Mesenchymal stem cell (in vitro differentiated cells and primary cell): Measurements from ENCODE around the gene NBPF20.
"Not testable (repeated sequence)": the region's sequence is repeated elsewhere in the genome, so short reads cannot be mapped to it uniquely, and the experiment has no call there.

Experiments
- DNase-seq: peaks from one replicate; pipeline ENCODE4 v3.0.0-alpha.2; 2013
- H2AFZ ChIP-seq: one replicate; pipeline ENCODE4 v1.6.1; 2013; ENCODE audit warnings: low read depth, mild to moderate bottlenecking, control low read depth, inconsistent platforms, low read length, moderate library complexity
- H2AK5ac ChIP-seq: 2 replicates; pipeline ENCODE4 v1.6.1; 2013; ENCODE audit warnings: low read length, moderate library complexity, mild to moderate bottlenecking, inconsistent platforms; ENCODE audit not compliant: severe bottlenecking
- H2BK120ac ChIP-seq: one replicate; pipeline ENCODE4 v1.6.1; 2013; ENCODE audit warnings: low read depth, mild to moderate bottlenecking, inconsistent platforms, low read length, moderate library complexity
- H2BK12ac ChIP-seq, 2 experiments: one replicate each; pipeline ENCODE4 v1.6.1; 2013; ENCODE audit warnings: inconsistent platforms in 2 of 2, low read length in 2 of 2, mild to moderate bottlenecking in 2 of 2, moderate library complexity in 2 of 2, control low read depth in 1 of 2
- H2BK15ac ChIP-seq: one replicate; pipeline ENCODE4 v1.6.1; 2013; ENCODE audit warnings: mild to moderate bottlenecking, low read depth, inconsistent platforms; ENCODE audit not compliant: poor library complexity, severe bottlenecking
- H2BK5ac ChIP-seq: 2 replicates; pipeline ENCODE4 v1.6.1; 2013; ENCODE audit warnings: low read depth, mild to moderate bottlenecking, low read length, control low read depth, inconsistent platforms; ENCODE audit not compliant: poor library complexity, severe bottlenecking
- H3K14ac ChIP-seq, 2 experiments: one replicate each; pipeline ENCODE4 v1.6.1; 2013; ENCODE audit warnings: inconsistent platforms in 2 of 2, low read length in 2 of 2, control low read depth in 1 of 2, mild to moderate bottlenecking in 1 of 2, moderate library complexity in 1 of 2
- H3K18ac ChIP-seq, 2 experiments: one replicate each; pipeline ENCODE4 v1.6.1; 2013; ENCODE audit warnings: inconsistent platforms in 2 of 2, low read length in 2 of 2, control low read depth in 1 of 2, low read depth in 1 of 2, mild to moderate bottlenecking in 1 of 2
- H3K23ac ChIP-seq, 2 experiments: one replicate each; pipeline ENCODE4 v1.6.1; 2013; ENCODE audit warnings: inconsistent platforms in 2 of 2, low read length in 2 of 2, mild to moderate bottlenecking in 2 of 2, moderate library complexity in 2 of 2, control low read depth in 1 of 2
- H3K27ac ChIP-seq: 2 replicates; pipeline ENCODE4 v1.5.1; 2013; ENCODE audit warnings: mild to moderate bottlenecking, moderate library complexity, low read length, control low read depth, inconsistent platforms; ENCODE audit not compliant: poor library complexity, severe bottlenecking
- H3K27me3 ChIP-seq, 2 experiments: 2 replicates each; pipeline versions ENCODE4 v1.6.1 to v1.7.0; 2013; ENCODE audit warnings: low read length in 2 of 2, mild to moderate bottlenecking in 2 of 2, moderate library complexity in 2 of 2, control low read depth in 1 of 2, inconsistent platforms in 1 of 2; ENCODE audit not compliant: control insufficient read depth in 1 of 2, insufficient read depth in 1 of 2
- H3K36me3 ChIP-seq, 2 experiments: 2 replicates each; pipeline versions ENCODE4 v1.6.1 to v1.7.0; 2013; ENCODE audit warnings: low read length in 2 of 2, control low read depth in 1 of 2, inconsistent platforms in 1 of 2, low read depth in 1 of 2, mild to moderate bottlenecking in 1 of 2; ENCODE audit not compliant: insufficient read depth in 2 of 2, control insufficient read depth in 1 of 2
- H3K4ac ChIP-seq, 2 experiments: one replicate each; pipeline ENCODE4 v1.6.1; 2013; ENCODE audit warnings: inconsistent platforms in 2 of 2, low read length in 2 of 2, mild to moderate bottlenecking in 2 of 2, moderate library complexity in 2 of 2, control low read depth in 1 of 2, low read depth in 1 of 2
- H3K4me1 ChIP-seq: 2 replicates; pipeline ENCODE4 v1.6.1; 2013; ENCODE audit warnings: low read depth, low read length, control low read depth; ENCODE audit not compliant: control insufficient read depth, insufficient read depth
- H3K4me2 ChIP-seq: 2 replicates; pipeline ENCODE4 v1.6.1; 2013; ENCODE audit warnings: low read length, mild to moderate bottlenecking, inconsistent platforms; ENCODE audit not compliant: poor library complexity, severe bottlenecking
- H3K4me3 ChIP-seq, 2 experiments: 2 replicates each; pipeline versions ENCODE4 v1.5.1 to v1.7.0; 2013; ENCODE audit warnings: low read length in 2 of 2, mild to moderate bottlenecking in 2 of 2, control low read depth in 1 of 2, low read depth in 1 of 2; ENCODE audit not compliant: insufficient read depth in 1 of 2
- H3K79me1 ChIP-seq: replicated peaks from 2 replicates; pipeline ENCODE4 v1.6.1; 2013; ENCODE audit warnings: mild to moderate bottlenecking, control low read depth, low read length, inconsistent platforms; ENCODE audit not compliant: poor library complexity, severe bottlenecking
- H3K9ac ChIP-seq: 2 replicates; pipeline ENCODE4 v1.7.0; 2013; ENCODE audit warnings: mild to moderate bottlenecking, low read length, moderate library complexity
- H3K9me3 ChIP-seq: 2 replicates; pipeline ENCODE4 v1.7.0; 2013; ENCODE audit warnings: mild to moderate bottlenecking, low read length; ENCODE audit not compliant: control insufficient read depth
- H4K8ac ChIP-seq: one replicate; pipeline ENCODE4 v1.6.1; 2013; ENCODE audit warnings: inconsistent platforms, mild to moderate bottlenecking, low read length, moderate library complexity
- H4K91ac ChIP-seq: one replicate; pipeline ENCODE4 v1.6.1; 2013; ENCODE audit warnings: mild to moderate bottlenecking, low read length, inconsistent platforms
- WGBS: methylation state at CpG from one replicate; pipeline ENCODE4 v1.1.7; 2013; ENCODE audit warnings: mixed read lengths; 5-methylcytosine and 5-hydroxymethylcytosine counted together
- small RNA-seq: library from polyadenylated mRNA; stranded (forward); fragments of <200 nt; extraction: miRNeasy Mini kit (QIAGEN cat#:217004); gene quantifications from one replicate; pipeline ENCODE3, GENCODE V24; 2013; ENCODE audit warnings: low read depth

Gene NBPF20

DNA sequence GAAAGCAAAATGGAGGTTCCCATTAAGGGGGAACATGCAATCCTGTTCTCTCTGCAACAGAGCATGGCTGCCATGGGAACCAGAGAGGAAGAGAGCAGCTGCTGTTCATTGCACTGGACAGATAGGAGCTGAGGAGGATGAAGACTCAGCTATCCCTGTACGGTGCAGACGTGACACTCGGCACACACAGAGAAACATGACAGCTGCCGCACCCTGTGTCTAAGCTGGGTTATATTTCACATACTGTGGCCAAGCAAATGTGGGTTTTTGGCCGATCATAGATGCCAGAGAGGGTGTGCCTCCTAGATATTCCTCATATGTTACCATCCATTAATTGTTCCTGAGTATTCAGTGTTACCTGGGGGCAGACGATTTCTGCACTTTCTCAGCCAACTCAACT, 24.7 kb downstream of the NBPF20 start:
- not testable (repeated sequence) for H3K79me1 ChIP-seq, DNase-seq, H3K18ac ChIP-seq, H4K8ac ChIP-seq, H2AFZ ChIP-seq, H2BK120ac ChIP-seq, H3K9ac ChIP-seq, H2BK15ac ChIP-seq, H3K4me1 ChIP-seq, H2BK12ac ChIP-seq, H3K36me3 ChIP-seq, H3K23ac ChIP-seq, H2AK5ac ChIP-seq, H3K4me2 ChIP-seq, H4K91ac ChIP-seq, H3K27me3 ChIP-seq, H3K14ac ChIP-seq, H3K27ac ChIP-seq, H3K4ac ChIP-seq, H3K9me3 ChIP-seq, H2BK5ac ChIP-seq, H3K4me3 ChIP-seq
- 100% methylated on average over 4 of the region's 6 CpGs for WGBS

Small RNAs within 50 kb of the gene (small RNA-seq; reads per million reads assigned to genes)
- 1.2 reads per million for gene RF00003
